HG02610 (cell line): ENCODE results near the gene KCNH1.

Experiments
- ATAC-seq: cut with Tn5 transposase; IDR thresholded peaks from one replicate; pipeline ENCODE4 v1.9.1; 2021; ENCODE audit warnings: mild to moderate bottlenecking, moderate library complexity; ENCODE audit not compliant: unreplicated experiment

KCNH1 gene

DNA sequence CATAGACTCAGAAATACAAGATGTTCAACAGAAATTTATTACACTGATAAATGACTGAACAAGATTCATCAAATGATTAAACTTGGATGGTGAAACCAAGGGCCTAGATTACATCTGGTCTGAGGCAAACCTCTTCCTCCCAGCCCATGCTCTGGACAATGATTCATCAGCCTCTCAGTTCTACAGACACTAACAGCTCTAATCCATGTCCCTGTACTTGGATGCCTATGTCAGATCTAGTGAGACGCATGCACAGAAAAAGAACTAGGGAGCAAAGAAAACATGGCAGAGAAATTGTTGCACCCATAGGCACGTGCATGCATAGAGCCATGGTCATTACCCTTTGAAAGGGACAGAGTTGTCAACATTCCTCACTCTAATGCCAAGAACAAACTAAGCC lies 250.1 kb downstream of the KCNH1 start:
- no peak for ATAC-seq

DNA sequence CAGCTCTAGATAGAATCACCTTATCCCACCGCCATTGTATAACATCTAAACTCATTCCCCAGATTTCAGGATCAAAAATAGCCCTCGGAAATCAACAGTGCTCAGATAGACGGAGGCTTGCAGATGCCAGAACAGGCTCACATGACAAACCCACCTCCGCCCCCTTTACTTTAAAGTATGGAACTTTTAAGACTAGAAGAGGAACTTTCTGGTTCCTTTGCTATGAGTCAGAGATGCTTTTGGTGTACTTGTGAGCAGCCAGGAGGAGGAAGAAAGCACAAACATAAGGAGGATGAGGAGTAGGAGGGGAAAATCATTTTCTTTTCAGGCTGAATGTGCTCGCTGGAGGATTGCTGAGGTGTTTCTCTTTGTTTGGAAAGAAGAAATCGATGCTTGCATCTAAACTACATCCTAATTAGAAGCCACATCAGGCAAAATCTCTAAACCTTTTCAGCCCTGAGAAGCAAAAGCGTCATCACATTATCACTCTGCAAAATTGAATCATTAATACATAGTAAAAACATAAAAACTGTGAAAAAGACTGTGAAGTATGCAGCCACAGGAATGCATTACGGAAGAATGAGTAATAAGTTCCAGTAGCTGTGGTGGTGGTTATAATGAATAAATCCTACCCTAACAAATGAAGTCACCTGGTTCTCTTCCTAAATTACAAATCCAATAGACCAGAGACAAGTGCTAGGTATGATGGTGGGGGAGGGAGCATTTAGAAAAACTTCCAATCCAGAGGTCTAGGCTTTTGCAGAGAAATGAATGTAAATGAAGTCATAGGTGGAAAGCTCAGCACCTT lies 251.3 kb downstream of the KCNH1 start:
- no peak for ATAC-seq

DNA sequence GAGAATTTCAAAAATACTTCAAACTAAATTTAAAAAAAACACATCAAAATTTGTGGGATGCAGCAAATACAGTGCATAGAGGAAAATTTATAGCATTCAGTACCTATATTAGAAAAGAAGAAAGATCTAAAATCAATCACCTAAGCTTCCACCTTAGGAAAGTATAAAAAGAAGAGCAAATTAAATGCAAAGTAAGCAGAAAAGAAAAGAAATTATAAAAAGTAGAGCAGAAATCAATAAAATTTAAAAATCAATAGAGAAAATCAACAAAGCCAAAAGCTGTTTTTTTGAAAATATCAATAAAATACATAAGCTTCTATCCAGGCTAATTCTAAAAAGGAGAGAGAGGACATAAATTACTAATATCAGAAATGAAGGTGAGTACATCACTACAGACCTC lies 255.4 kb downstream of the KCNH1 start:
- no peak for ATAC-seq

DNA sequence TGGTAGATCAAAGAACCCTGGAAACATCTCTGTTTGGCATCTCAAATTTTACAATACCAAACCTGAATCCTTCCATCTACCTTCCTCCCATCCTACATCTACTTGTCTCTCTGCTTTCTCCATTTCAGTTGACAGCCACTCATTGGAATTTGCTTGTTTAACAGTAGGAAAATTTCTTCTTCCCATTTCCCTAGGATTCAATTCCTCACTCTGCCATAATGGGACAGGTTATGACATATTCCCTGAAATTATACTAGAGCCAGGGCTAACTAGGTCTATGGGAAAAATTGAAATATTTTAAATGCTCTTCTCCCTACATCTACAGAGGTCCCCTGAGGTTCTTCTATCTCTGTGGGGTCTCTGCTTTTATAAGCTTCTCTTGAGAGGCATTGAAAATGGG lies 257.7 kb downstream of the KCNH1 start:
- ATAC-seq = no peak

DNA sequence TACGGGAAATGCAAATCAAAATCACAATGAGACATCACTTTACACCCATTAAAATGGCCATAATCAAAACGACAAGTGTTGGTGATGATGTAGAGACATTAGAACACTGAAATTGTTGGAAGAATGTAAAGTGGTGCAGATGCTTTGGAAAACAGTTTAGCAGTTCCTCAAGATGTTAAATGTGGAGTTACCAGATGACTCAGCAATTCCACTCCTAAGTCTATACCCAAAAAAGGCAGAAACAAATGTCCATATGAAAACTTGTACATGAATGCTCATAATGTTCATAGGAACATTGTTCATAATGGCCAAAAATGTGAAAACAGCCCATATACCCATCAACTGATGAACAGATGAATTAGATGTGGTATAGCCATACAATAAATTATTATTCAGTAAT lies 267.4 kb downstream of the KCNH1 start:
- no peak for ATAC-seq

DNA sequence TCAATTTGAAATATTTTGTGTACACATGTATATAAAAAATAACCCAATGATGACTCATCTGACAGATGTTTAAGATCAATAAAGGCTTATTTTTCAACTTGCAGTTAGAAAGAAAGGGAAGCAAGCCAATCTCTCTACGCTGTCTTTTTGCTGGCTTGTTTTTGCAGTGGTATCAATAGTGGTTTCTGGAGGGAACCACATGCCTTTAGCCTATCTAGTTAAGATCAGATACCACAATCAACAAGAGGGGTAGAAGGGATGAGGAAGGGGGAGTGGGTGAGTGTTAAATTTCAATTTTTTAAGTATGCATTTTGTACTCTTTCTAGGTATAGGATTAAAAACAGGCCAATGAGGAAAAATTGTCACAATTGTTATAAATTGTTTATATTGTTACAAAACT lies 276.2 kb downstream of the KCNH1 start:
- ATAC-seq = no peak

DNA sequence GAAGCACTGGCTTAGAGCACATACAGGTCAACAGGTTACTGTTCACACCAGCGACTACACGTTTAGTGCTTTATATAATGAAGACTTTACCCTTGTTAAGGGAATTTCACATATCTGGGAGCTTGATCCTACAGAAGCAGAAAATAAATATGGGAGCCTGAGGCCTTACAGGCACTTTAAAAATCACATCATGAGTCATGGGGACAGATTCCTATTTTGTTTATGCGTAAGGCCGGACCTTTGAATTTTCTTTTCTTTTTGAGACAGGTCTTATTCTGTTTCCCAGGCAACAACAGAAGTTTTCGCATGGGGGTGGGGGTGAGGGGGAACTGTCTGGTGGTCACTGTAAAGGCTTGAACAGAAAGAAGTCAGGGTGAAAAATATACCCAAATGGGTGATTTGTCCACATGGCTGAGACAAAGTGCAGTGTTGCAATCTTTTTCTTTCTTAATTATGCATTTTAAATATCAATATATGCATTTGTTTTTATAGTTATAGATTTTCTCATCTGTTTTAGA lies 276.7 kb downstream of the KCNH1 start:
- ATAC-seq = no peak

DNA sequence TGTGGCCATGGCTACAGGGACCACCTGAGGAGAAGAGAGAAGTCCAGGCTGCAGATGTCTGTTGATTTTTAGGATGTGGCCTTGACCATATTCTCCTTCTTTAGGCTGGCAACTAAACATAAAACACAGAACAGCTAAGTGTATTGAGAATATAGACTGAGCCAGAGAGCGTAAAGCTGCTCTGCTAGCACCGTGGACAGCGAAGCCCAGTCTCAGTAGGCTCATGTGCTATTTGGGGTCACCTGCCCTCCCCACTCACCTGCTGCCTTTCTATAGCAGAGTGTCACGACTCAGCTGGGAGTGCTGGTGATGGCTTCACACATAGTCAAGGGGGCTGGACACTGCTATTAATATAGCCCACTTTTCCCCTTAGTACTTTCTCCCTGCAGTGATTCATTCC lies 278.5 kb downstream of the KCNH1 start:
- ATAC-seq = no peak

DNA sequence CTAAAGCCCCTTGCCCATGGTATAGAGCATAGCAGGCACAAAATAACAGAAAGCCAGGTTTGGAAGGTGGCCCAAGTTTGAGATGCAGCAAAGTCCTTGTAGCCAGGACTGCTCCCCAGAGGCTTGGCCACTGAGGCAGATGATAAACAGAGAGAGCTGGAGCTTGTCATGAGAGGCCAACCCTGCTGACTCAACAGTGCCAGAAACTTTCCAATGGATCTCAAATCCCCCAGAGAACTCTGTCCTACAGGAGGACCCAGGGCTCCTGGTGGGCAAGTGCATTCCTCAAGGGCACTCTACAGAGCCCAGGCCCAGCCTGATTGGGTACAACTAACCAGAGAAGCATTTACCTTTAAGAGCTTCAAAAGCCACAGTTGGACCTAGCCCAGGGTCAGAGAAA lies 280.7 kb downstream of the KCNH1 start:
- no peak for ATAC-seq

DNA sequence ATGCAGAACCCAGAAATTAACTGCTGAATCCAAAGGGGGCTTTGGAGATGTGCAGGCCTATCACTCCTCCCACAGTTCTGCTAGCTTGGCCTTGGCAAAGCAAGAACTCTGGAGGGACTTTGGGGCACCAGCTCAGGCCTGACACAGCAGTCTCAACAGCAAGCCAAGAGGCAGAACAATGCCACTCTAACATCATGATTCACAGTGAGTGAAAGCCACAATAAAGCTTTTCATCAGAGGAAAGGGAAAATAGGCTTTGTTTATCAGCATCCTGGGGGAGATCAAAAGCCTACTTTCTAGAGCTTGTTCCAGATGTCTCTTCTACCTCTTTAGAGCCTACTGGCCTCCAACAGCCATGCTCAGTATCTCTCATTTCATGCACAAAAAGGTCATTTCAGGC lies 283.4 kb downstream of the KCNH1 start:
- no peak for ATAC-seq

DNA sequence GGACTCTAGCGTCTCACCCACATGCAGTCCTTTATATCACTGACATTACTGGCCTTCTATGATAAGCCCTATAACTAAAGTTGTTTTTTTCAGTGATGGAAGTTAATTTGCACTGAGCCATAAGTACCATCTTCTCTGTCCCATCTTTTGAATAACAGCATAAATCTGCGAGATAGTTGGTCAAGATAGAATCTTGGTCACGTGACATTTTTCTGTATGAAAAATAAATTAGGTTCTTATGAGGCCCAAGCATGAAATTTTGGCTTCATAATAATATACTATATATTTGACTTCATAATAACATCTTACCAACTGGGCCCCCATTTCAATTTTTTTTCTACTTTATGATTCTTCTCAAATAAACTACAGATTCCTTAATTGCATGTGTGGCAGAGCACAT lies 285.5 kb downstream of the KCNH1 start:
- no peak for ATAC-seq

DNA sequence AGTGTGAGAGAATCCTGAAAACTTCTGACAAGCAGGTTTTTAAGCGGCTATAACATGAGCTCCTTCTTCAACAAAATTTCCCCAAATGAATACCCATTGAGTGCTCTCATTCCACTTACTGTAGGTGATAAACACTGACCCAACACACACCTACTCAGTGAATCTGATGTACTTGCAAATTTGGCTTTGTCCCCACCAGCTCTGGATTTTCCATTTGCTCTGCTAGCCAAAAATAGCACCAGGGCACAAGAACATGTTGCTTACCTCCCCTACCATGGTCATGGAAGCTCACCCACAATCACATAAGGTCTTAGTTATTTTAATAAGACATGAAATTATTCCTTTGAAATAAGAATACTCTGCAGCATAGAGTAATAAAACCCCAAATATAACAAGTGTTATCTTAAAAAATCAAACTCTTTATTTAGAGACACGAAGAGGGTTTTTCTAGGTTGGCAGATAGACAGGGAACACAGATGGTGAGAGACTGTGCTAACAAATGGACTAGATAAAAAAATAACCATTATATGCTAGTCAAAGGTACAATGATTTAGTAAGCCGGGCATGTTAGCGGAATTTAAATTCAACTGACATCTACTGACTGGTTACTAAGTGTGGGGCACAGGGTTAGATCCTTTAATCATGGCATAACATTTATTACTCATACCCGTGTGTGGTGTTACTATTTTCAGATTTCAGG lies 291.9 kb downstream of the KCNH1 start:
- no peak for ATAC-seq

DNA sequence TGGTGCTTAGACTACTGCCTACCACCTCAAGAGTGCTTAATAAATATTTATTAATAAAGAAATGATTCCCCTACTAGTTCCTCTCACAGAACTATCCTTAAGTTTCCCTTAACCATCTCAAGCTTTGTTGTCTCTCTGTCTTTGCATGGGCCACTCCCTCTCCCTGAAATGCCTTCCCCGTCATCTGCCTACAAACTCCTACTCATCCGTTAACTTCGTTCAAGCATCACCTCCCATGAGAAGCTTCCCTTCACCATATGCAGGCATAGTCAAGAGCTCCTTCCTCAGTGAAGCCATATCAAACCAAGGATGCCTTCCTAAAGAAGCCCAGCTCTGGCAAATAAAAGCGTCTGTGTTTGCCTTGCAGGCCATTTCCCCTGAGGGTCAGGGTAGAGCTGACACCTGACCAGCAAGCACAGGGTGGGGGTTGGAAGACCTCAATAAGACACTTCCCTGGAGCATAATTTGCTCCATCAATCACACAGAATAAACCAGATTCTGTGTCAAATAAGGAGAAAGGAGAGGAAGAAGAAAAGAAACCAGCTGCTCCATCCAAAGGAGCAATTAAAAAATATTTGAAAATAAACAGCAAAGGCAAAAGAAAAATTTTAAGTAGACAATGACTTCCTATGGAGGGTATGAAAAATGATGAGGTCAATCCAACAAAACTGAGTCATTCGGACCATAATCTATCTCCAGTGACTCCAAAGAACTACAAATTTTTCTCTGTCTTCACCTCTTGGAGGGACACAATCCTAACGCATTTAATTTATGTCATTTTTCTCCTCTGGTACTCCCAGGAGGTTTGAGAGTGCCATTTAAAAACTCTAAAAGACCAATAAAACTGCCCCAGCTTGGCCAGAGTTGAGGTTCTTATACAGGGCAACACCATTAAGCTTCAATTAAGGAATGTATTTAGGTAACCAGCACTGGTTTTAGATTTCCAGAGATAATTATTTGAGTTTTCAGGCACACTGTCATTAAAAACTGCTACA lies 303.6 kb downstream of the KCNH1 start:
- no peak for ATAC-seq

DNA sequence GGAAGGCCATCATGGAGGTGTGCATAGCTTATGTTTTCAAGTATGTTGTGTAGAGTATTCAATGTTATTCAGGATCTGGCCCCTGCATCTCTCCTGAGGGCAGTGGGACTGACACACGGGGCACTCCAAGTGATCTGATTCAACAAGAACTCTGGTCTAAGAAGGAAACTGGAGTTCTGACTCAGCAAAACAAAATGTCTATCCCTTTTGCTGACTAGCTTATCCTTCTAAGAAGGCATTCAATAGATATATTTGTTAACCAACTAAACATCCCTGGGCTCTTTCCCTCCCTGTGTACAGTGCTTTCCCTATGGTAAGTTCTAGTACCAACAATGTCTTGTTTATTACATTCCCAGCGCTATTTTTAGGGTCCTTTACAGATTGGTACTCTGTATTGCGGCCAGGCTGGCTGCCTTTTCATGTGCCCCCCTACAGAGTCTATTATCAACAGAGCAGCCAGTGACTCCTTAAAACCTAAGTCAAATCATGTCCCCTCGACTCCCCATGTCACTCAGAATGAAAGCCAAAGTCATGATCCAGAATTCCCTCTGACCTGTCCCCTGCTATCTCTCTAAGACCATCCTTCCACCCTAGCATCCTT lies 304.9 kb downstream of the KCNH1 start:
- ATAC-seq = no peak

DNA sequence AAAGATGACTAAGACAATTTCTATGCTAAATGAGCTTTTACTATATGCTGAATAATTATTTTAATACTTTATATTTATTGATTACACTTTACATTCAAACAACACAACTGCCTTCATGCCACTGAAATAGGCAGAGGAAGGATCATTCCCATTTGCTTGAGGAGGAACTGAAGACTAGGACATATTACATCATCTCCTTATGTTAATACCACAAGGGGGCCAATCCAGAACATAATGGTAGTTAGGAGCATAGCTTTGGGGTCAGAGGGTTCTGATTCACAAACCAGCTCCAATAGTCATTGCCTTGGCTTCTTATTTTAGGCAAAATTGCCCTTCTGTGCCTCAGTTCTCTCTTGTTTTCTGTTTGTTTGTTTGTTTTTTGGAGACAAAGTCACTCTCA lies 306.5 kb downstream of the KCNH1 start:
- ATAC-seq = no peak

DNA sequence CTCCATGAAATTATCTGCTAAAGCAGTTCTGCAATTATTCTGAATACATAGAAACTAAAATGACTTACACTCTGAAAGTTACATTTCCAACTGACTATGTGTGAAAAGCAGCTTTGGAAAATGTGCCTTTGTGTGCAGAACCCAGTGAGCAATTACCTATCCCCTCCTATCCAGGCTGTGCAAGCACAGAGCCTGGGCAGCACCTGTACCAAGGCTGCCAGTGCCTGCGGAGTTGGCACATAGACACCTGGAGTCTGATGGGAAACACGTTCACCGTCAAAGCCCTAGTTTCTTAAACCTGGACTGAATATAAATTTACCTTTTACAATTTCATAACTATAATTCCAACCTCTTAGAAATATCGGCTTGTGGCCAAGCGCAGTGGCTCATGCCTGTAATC lies 307.3 kb downstream of the KCNH1 start:
- no peak for ATAC-seq

DNA sequence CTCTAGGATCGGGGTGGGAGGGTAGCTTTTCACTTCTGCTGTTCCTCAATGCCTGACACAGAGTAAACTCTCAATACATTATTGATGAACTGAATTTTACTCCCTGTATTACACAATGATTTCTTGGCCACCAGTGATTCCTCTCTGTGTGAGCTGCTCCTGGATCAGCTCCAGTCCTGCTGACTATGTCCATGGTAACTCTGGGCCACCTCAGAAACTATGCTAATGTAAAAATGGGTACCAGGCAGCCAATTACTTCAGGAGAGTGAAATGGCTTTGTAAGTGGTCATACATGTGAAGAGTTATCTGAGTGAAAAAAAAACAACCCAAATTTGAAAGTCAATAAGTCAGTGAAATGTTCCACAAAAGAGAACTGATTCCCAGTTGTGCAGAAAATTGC lies 311.0 kb downstream of the KCNH1 start:
- ATAC-seq = no peak

DNA sequence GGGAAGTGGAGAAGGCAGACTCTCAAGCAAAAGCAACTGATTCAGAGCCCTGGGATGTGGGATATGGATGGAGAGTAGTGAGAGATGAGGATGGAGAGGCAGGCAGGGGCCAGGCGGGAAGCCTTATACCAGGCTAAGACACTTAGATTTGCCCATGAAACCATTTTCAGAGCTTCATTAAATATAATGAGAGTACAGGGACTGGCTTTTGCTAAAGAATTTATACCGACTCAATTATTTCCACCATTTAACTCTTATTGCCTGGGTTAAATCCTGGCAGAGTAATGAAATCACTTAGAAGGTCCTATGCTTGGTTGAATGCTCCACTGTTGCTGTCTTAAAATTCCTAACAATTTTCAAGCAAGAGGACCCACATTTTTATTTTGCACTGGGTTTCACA lies 311.7 kb downstream of the KCNH1 start:
- ATAC-seq = no peak

DNA sequence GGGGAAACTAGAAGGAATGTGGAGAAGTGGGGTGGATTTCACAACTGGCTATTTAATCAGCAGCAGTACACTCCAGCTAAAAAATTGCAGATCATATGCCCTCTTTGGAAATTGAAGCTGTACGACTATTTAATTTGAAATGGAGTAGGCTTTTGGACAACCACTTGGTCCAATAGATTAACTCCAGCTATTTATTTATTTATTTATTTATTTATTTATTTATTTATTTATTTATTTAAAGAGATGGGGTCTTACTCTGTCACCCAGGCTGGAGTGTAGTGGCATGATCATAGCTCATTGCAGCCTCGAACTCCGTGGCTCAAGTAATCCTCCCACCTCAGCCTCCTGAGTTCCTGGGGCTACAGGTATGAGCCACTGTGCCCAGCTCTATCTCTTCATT lies 312.3 kb downstream of the KCNH1 start:
- no peak for ATAC-seq

DNA sequence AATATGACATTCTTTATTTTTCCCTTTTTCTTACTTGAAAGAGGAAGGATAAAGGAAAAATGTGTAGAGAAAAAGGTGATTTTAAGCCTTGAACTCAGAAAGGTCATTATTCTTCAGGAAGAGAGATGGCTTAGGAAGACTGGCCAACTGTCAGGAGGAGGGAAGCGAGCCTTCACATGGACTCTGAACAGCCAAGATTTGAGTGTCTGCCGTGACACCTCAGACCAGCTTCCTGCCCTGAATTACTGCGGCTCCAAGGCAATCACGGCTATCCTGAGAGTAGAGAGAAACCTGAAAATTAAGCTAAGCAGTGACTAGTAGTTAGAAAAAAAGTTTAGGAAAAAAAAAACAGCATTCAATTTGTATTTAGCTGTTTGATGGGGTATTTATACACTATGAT lies 314.7 kb downstream of the KCNH1 start:
- no peak for ATAC-seq
